NCI-H82 treated with DMSO at 0.1 percent for 48 hours (cell line): ENCODE measurements around the gene BCOR.
A peak's percentile ranks its signal among the peaks of the same experiment; 100 is the strongest.

Experiments
- DNase-seq: peaks from one replicate; lab custom pipeline; 2025; ENCODE audit not compliant: unreplicated experiment; lab: John Stamatoyannopoulos, UW

BCOR gene

GRCh38 chrX:40099055-40099958 lies 1.5 kb upstream of the BCOR start:
- peak; percentile 26 for DNase-seq

DNA sequence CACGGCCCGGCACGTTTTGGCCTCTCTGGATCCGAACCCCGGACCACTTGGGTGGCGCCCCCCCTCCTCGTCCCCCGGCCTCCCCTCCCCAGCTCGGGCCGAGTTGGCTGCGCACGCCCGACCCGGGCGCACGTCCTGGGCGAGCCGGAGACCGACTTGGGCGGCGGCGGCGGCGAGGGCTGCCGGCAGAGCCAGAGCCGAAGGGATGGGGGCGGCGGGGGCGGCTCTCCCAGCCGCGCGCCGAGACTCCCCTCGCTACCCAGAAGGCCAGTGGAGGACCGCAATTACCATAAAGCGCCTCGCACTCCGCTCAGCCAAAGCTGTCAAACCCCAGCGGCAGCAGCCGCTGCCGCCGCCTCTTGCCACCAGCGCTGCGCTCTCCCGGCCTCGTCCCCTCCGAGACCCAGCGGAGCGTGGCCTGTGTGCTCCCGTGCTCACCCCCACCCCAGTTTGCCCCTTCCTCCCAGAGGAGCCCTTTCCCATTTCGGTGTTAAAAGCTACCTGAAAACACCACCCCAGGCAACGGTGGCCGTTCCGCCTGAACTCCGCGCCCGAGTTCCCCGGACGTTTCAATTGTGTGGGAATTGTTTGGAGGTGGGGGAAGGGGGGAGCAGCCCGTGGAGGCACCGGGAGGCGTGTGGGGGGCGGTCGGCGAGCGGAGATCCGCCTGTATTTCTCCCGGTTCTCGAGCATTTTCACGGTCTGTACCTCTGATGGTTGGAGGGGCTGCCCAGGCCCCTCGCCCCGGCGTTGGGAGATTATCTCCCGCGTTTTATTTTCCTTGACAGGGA lies 701 bp upstream of the BCOR start:
- no peak for DNase-seq

DNA sequence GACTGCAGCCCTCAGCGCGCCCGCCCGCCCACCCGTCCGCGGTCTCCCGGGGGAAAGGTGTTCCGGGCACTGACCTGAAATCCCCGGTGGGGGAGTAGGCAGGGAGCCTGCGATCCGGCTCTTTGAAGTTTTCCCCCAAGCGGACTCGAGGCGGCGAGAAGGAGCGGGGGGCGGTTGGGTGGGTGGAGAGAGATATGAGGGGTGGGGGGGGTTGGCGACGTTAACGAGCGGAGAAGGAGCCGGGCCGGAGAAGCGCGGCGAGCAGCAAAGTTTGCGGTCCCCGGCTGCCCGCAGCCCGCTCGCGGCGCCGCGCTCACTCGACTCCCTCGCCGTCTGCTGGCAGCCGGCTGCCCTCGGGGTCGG lies 636 bp downstream of the BCOR start:
- DNase-seq: no peak

GRCh38 chrX:40096395-40097091 lies 1.2 kb downstream of the BCOR start:
- DNase-seq: no peak

- no peak for DNase-seq
Measured at GRCh38 chrX:40095583-40096394, 2.0 kb downstream of the BCOR start.

GRCh38 chrX:40094900-40095582 lies 2.7 kb downstream of the BCOR start:
- no peak for DNase-seq

DNA sequence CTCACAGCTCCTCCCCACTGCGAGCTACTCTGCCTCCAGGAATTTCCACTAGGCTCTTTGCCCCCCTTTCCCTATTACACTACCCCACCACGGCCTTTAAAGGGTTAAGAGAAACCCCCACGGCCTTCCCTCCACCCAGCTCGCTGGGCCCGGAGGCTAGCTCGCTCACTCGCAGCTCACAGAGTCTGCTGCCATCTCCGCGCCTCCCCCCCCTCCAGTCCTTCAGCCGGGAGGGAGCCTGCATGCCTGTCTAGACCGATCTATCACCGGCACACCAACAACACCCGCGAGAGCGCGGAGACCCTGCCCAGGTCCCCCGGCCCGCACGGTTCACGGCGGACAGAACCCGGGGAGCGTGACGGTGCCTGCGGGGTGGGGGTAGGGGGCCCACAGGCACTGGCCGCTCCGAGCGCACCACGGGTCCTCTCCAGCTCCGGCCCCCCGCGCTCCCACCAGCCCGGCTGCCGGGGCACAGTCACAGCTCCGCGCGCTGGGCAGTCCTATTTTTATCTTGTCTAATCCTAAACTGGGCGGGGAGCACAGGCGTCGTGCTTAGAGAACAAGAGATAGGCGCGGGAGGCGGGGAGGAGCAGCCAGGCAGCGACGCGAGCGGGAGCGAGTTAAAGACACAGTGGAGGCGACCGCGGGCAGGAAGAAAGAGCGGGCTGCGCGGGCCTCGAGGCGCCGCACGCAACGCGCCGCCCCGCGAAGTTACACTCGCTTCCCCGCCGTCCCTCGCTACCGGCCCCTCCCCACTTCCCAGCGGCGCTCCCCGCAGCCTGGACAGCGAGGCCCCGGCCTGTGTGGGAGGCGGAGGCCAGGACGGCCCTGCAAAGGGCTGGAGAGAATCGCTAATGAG lies 3.5 kb downstream of the BCOR start:
- DNase-seq: peak; percentile 62

- DNase-seq: no peak
Measured at GRCh38 chrX:40093586-40093985, 4.2 kb downstream of the BCOR start.

GRCh38 chrX:40092808-40093435 lies 4.8 kb downstream of the BCOR start:
- DNase-seq: no peak

DNA sequence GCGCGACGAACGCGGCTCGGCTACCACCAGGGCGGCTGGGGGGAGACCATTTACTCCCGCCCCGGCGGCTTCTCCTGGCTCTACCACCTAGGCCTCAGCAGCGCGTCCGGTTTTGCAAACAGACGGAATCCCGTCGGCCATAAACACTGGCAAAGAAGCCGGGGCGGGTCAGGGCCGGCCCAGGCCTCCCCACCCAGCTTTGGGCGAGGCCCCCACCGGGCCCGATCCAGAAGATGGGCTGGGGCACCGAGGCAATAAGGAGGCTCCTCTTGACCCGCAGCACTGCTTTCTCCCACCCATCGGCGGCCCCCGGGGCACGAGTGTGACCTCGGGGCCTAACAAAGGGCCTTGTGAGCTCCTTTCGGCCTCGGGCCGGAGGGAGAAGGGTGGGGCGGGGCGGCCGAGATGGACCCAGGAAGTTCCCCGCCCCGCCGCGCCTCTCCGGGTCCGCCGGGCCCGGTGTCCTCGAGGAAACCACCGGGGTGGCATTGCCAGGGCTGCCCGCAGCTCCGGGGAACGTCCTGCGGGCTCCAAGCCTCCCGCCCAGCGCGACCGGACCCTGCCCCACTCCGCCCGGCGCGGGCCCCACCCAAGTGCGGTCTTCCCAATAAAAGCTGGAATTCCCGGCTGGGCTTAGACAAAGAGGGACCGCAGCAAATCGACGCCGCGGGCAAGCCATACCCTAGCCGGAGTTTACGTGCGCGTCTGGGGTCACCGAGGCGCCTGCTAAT lies 5.9 kb downstream of the BCOR start:
- no peak for DNase-seq

DNA sequence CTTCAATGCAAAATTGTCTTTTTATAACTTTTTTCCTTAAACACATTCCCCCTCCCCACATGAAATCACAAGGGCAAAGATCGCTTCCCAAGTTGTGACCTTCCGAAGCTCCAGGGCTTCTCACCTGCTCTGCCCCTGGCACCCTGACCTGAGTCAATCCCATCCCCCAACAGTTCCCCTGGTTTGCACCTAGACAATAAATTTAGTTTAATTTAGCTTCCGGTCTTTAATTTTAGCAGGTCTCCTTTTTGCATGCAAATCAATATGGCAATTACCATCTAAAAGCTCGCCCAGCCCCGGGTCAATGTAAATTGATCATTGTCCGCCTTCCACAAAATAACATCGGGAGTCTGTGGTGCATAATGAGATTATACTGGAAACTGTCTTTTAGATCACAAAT lies 6.8 kb downstream of the BCOR start:
- DNase-seq: no peak

- DNase-seq: no peak
Measured at GRCh38 chrX:40090050-40090804, 7.5 kb downstream of the BCOR start.

GRCh38 chrX:40088803-40089540 lies 8.8 kb downstream of the BCOR start:
- no peak for DNase-seq

DNA sequence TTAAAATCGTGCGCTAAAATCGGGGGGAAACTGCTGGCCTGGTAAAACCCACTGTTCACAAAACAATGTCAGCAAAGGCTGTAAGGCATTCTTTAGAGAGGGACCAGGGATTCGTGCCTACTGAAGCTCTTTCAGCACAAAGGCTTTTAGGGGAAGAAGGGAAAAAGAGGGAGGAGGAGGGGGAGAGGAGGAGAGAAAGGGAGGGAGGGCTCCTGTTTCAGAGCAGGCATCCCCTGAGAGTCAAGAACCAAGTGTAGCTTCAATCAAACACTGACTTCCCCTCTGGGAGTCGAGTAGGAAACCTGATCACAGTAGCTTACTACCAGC lies 9.5 kb downstream of the BCOR start:
- DNase-seq: no peak

DNA sequence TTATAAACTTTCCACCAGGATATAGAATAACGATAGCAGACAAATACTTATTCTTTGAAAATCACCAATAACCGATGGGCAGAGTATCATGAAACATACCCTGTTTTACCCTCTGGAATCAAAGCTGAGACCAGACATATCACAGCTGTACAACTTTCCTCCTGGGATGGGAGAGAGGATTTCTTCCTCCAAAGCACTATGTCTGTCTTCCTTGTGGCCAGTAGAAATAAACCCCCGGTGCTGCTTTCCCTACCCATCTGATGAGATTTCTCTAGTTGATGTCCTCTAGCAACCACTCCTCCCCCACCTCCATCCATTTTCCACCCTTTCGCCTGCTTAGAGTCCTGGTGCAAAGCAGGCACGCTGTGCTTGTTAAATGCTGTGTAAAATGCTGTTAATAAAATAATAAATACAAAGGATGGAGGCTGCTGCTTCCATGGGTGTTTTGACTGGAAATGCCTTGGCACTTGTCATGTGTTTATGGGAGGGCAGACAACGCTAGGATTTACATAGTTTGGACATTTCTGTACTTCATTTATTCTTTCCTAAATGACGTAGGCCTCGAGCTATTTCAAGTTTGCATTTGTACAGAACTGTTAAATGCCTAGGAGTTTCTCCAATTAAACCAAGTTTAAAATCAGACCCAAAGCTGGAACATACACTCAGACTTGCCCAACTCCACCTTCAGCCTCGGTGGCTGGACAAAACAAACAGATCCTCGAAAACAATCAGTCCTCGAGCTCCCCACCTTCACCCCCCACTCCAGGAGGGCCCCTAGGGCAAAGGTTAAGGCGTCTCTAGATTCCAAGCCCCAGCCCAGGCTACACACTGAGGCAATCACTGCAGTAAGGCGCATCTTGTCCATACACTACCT lies 10.1 kb downstream of the BCOR start:
- DNase-seq: no peak
